Measurements from ENCODE around the gene CIB4.

CIB4 gene

GRCh38 chr2:26640781-26641564 is at the start of gene CIB4:
TSS of gene CIB4 (minus strand) at chr2:26641366. CDS start at chr2:26641314, 52 bp downstream.
- DNase-seq (ENCODE audit: low read depth, low spot score), result no peak

DNA sequence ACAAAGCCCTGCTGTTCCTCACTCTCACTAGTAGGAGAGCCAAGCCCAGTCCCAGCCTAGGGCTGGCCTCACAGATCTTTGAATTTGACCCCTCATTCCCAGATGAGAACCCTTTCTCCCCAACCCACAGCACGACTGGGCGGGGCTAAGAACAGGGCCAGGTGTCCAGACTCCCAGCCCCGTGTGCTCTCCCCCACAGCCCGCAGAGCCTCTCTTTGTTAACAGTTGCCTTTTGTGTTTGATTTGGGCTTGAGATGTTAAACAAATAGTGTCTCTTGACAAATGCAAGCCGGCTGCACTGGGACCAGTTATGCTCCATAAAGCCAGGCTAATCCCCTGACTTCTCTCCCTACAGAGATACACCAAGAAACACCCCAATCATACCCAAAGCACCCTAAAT is 46.6 kb upstream of the CIB4 start:
- DNase-seq (ENCODE audit: low read depth, low spot score), result no peak

GRCh38 chr2:26687328-26687727 is 46.2 kb upstream of the CIB4 start:
- no peak for DNase-seq (ENCODE audit: low read depth, low spot score)

DNA sequence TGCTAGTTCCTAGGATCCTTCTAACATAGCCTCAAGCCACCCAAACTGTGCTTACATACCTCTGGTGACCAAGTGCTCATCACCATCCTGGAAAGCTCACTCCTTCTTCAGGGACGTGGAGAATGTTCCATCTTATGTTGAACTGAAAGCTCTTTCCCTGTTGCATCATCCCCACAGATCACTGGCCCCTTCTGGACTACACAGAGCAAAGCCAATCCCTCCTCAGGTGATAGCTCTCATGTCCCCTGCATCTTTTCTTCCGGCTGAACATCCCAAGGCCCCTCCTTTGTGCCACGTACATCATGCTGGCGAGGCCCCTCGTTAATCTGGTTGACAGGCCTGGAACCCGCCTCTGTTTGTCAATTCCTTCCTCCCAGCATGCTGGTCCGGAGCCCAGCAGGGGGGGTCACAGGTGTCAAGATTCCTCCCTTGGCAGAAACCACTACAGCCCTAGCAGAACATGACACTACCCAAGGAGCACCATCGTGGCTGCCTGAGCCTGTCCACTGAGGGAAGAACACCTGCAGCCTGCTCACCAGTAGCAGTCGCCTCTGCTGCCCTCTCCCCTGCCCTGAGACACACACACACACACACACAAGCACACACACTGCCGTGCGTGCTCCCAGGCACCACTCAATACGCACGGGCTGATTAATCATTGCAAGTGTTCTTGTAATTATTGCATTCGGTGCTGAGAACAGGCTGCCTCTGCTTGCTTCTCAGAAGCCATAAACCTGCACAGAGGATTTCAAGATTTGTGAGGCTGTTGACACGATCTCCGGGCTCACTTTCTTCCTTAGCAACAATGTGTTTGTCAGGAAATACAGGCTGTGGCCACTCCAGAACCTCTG is 45.0 kb upstream of the CIB4 start:
- DNase-seq (ENCODE audit: low read depth, low spot score), result no peak

GRCh38 chr2:26685341-26685740 is 44.2 kb upstream of the CIB4 start:
- DNase-seq (ENCODE audit: low read depth, low spot score), result no peak

DNA sequence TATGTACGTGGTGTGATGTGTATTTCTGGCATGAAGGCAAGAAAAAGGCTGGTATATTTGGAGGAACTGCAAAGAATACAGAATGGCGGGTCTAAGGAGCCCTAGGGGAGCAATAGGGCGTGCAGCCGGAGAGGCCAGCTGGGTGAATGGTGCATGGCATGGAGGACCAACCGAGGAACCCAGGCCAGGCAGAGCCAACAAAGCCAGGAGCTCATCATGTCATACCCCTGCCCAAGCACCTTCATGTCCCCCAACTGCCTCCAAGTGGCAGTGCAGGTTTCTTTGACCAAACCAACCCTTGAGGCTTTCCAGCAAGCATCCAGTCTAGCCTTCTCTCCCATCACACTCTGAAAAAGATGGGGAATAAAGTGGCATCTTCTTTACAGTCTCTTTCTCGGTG is 42.4 kb upstream of the CIB4 start:
- DNase-seq (ENCODE audit: low read depth, low spot score), result no peak

GRCh38 chr2:26682155-26682554 is 41.0 kb upstream of the CIB4 start:
- no peak for DNase-seq (ENCODE audit: low read depth, low spot score)

- no peak for DNase-seq (ENCODE audit: low read depth, low spot score)
Observed at GRCh38 chr2:26681656-26682055, 40.5 kb upstream of the CIB4 start.

DNA sequence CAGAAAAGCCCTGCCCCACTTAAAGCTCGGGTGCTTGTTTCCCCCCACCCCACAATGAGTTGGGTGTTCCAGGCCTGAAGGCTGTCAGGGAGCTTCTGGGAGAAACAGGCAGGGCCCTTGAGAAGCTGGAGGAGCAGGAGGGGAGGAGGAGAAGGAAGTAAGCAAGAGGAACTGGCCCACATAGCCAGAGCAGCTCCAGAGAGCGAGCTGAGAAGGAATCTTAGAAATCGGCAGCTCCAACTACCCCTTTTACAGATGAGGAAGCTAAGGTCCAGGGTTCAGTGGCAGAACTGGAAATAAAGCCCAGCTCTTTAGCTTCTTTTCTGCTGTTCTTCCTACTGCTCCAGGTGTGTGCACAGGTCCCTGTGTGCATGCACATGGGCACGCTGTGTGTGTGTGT is 38.7 kb upstream of the CIB4 start:
- no peak for DNase-seq (ENCODE audit: low read depth, low spot score)

GRCh38 chr2:26678035-26678434 is 36.9 kb upstream of the CIB4 start:
- DNase-seq (ENCODE audit: low read depth, low spot score), result no peak

DNA sequence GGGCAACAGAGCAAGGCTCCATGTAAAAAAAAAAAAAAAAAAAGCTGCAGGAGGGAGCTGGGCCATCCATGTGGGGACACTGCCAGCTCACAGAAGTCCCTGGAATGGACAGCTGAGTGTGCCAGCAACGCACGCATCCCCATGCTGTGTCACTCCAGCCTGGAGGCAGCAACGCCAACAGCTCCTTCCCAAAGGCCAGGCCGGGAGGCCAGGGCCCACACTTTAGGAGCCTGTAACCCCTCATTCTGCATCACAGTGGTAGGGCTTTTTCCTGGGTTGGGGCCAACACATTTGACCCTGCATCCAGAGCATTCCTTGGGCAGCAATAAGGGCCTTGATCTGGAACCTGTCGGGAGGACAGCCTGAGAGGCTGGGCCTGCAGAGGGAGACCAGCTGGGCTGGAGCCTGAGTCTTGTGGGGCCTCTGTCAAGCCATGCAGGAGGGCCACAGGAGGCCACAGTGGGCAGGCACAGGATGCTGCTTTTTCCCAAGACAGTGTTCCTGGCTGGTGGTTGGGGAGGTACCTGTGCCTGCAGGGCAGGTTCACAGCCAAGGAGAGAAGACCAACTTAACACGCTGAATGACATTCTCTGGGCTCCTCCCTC is 34.6 kb upstream of the CIB4 start:
- DNase-seq (ENCODE audit: low read depth, low spot score), result no peak

DNA sequence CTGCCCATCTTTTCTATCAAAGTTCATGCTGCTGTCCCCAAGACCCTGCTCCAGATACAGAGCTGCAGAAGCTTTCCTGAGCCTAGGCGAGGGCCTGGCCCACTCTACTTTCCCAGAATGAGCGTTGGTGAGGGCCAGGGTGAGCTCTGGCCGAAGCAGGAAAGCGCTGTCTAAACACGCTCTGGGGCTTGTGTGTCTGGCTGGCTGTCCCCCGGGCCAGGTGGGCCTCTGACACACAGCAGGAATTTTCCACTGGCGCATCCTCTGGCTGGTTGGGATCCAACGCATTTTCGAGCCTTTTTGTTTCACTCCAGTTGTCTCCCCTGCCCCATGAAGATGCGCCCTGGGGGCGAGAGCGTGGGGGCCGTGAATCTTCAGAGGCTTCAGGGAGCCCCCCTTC is 33.6 kb upstream of the CIB4 start:
- DNase-seq (ENCODE audit: low read depth, low spot score), result no peak

GRCh38 chr2:26674002-26674751 is 33.0 kb upstream of the CIB4 start:
- no peak for DNase-seq (ENCODE audit: low read depth, low spot score)

GRCh38 chr2:26672818-26673393 is 31.7 kb upstream of the CIB4 start:
- no peak for DNase-seq (ENCODE audit: low read depth, low spot score)

DNA sequence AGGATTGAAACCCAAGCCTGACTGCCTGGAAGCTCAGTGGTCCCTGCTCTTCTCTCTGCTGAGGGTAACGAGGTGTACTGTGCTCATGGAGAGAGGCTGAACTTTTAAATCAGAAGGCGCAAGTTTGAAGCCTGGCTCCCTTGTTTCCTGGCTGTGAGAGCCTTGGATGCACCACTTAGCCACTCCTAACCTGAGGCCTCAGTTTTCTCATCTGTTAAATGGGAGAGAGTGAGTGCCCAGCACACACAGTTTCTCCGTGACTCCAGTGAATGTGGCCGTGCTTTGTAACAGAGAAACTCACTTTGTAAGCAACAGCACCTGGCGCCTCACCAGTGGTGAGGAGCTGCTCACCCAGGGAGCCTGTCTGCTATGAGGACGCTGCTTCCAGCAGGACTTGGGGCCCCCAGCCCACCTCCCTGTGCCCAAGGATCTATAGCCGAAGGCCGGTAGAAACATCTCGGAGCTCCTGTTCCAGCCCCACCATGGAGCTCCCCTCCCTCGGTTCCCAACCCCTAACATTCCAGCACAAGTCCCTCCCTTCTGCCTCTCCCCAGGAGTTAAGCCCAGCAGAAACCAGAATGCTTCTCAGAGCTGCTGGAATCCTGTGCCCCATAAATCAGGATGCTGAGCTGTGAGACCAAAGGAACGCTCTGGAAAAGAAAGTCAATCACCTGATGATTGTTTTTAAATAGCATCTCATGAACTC is 31.1 kb upstream of the CIB4 start:
- DNase-seq (ENCODE audit: low read depth, low spot score), result no peak

DNA sequence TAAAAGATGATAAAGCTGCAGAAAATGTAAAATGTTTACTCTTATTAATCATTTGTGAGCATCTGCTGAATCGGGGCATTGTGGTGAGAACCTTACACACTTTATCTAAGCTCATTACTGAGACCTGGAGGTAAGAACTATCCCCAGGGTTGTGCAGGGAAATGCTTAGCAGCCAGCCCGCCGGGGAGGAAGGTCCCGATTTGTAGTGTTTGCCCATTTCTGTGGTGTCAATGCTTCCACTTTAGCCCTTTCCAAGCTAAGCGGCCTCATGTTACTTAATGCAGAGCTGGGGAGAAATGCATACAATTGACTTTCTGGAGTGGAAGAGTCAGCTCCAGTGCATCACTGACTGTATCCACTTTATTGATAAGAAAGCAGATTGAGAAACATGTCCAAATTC is 30.5 kb upstream of the CIB4 start:
- no peak for DNase-seq (ENCODE audit: low read depth, low spot score)

DNA sequence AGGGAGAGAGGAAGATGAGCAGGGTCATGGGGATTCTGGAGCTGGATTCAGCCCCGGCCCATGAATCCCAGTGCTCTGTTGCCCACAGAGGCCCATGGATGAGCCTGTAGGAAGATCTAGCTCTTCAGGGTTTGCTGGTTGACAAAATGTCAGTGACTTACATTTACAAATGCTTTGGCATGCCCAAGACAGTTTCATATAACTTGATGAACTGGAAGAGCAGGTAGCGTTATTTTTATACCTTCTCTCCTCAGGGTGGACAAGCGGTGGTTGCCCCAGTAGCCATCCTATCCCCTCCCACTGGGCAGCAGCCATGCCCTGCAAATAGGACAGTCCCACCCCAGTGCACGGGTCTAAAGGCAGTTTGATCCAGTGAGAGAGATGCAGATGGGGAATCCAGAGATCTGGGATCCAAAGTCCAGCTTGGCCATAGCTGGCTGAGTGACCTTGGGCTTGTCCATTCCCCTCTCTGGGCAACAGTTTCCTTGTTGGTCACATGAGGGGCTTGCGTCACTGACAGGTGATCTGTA is 29.8 kb upstream of the CIB4 start:
- DNase-seq (ENCODE audit: low read depth, low spot score), result no peak

- DNase-seq (ENCODE audit: low read depth, low spot score), result no peak
Observed at GRCh38 chr2:26670171-26670570, 29.0 kb upstream of the CIB4 start.

GRCh38 chr2:26668856-26669750 is 27.9 kb upstream of the CIB4 start:
- no peak for DNase-seq (ENCODE audit: low read depth, low spot score)

DNA sequence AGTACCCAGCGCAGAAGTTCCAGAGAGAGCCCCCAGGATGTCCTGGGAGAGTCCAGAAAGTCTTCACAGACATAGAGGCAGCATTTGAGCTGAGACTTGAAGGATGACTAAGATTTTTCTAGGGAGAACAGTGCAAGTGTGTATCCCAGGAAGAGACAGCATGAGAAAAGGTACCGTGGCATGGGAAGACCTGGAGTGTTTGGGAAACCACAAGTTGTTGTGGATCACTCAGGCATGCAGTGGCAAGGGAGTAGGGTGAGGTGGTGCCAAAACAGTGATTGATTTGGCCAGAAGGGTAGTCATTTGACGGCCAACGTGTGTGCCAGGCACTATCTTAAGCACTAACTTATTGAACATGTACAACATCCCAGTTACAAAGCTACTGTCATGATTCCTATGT is 26.9 kb upstream of the CIB4 start:
- DNase-seq (ENCODE audit: low read depth, low spot score), result no peak
